ENCODE measurements around the gene METRN.

DNA sequence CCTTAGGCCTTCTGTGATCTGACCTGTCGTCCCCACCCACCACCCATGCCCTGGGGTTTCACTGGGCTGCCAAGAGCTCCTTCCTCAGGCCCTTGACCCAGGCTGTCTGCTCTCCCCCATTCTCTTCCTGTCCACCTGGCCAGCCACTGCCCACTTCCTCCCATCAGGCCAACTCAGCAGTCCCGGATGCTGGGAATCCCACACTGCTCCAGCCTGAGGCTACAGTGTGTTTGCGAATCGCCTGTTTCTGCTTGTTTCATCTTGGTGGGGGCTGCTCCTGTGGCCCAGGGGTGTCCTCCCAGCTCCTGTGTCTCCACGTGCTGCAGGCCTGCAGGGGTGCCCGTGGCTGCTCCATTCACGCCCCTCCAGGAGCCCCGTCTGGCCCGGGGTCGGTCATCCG lies 839 bp upstream of the METRN start:
- TF ChIP-seq CTCF (IDR thresholded peaks at IDR 0.05) (no peak), POLR2A (IDR thresholded peaks at IDR 0.05) (no peak)
